ENCODE measurements around the gene DMD.

DMD gene

DNA sequence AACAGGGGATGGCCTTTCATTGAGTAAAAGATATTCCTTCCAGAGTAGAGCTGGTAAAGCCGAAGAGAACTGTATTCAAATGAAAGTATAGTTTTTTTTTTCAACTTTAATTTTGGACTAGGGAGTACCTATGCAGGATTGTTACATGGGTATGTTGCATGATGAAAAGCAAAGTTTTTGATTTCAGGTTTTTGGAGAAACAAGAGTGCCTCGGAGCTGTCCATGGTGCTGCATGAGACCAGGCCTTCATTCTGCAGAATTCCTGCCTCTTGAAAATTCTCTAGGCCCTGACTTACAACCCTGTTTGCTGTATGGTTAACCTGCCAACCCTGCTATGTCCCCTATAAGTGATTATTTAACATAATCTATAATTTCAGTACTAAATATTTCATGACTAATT, 1073.8 kb downstream of the DMD start:
- Histone ChIP-seq H3K4me3 (ENCODE audit: low read length, poor library complexity, severe bottlenecking) (no peak overlapping the region), H3K36me3 (ENCODE audit: insufficient read depth, low read length) (no peaks in the 10 kb centered on the region), H2AFZ (ENCODE audit: low read length) (no peak overlapping the region), H3K9ac (ENCODE audit: low read depth, low read length, poor library complexity, severe bottlenecking) (no peak overlapping the region), H3K79me2 (ENCODE audit: insufficient read depth, low read length) (no peaks in the 10 kb centered on the region), H3K9me3 (ENCODE audit: insufficient read depth, low read depth, low read length) (no peaks in the 10 kb centered on the region), H3F3A (ENCODE audit: low read depth) (no peaks in the 10 kb centered on the region), H4K20me1 (ENCODE audit: insufficient read depth, low read length, poor library complexity, severe bottlenecking) (no peaks in the 10 kb centered on the region), H3K4me2 (ENCODE audit: low read depth, low read length, poor library complexity, severe bottlenecking) (no peak overlapping the region), H3K4me1 (ENCODE audit: insufficient read depth, low read length, poor library complexity, severe bottlenecking) (no peaks in the 10 kb centered on the region), H3K27me3 (ENCODE audit: insufficient read depth, low read length, poor library complexity, severe bottlenecking) (no peaks in the 10 kb centered on the region), H3K9me2 (replicated peaks; ENCODE audit: low read depth, low read length) (no peaks in the 10 kb centered on the region)
- no peak for TF ChIP-seq EZH2phosphoT487 (IDR thresholded peaks at IDR 0.05; ENCODE audit: borderline replicate concordance)
- TF ChIP-seq, protein P1, sequence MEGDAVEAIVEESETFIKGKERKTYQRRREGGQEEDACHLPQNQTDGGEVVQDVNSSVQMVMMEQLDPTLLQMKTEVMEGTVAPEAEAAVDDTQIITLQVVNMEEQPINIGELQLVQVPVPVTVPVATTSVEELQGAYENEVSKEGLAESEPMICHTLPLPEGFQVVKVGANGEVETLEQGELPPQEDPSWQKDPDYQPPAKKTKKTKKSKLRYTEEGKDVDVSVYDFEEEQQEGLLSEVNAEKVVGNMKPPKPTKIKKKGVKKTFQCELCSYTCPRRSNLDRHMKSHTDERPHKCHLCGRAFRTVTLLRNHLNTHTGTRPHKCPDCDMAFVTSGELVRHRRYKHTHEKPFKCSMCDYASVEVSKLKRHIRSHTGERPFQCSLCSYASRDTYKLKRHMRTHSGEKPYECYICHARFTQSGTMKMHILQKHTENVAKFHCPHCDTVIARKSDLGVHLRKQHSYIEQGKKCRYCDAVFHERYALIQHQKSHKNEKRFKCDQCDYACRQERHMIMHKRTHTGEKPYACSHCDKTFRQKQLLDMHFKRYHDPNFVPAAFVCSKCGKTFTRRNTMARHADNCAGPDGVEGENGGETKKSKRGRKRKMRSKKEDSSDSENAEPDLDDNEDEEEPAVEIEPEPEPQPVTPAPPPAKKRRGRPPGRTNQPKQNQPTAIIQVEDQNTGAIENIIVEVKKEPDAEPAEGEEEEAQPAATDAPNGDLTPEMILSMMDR (conservative IDR thresholded peaks at IDR 0.05; ENCODE audit: low read length) = no peak

- Histone ChIP-seq H3K9ac (ENCODE audit: low read depth, low read length, poor library complexity, severe bottlenecking) (no peak overlapping the region), H3K79me2 (ENCODE audit: insufficient read depth, low read length) (no peaks in the 10 kb centered on the region), H3K9me3 (ENCODE audit: insufficient read depth, low read depth, low read length) (no peaks in the 10 kb centered on the region), H3K27me3 (ENCODE audit: insufficient read depth, low read length, poor library complexity, severe bottlenecking) (no peaks in the 10 kb centered on the region), H3K4me2 (ENCODE audit: low read depth, low read length, poor library complexity, severe bottlenecking) (no peak overlapping the region), H3F3A (ENCODE audit: low read depth) (no peaks in the 10 kb centered on the region), H3K36me3 (ENCODE audit: insufficient read depth, low read length) (no peaks in the 10 kb centered on the region), H2AFZ (ENCODE audit: low read length) (no peak overlapping the region), H3K4me1 (ENCODE audit: insufficient read depth, low read length, poor library complexity, severe bottlenecking) (no peaks in the 10 kb centered on the region), H3K9me2 (replicated peaks; ENCODE audit: low read depth, low read length) (no peaks in the 10 kb centered on the region), H4K20me1 (ENCODE audit: insufficient read depth, low read length, poor library complexity, severe bottlenecking) (no peaks in the 10 kb centered on the region), H3K4me3 (ENCODE audit: low read length, poor library complexity, severe bottlenecking) (no peak overlapping the region)
- TF ChIP-seq, protein P1 (conservative IDR thresholded peaks at IDR 0.05; ENCODE audit: low read length) = no peak
- no peak for TF ChIP-seq EZH2phosphoT487 (IDR thresholded peaks at IDR 0.05; ENCODE audit: borderline replicate concordance)
Observed at GRCh38 chrX:32126997-32127396, 1084.4 kb downstream of the DMD start.

DNA sequence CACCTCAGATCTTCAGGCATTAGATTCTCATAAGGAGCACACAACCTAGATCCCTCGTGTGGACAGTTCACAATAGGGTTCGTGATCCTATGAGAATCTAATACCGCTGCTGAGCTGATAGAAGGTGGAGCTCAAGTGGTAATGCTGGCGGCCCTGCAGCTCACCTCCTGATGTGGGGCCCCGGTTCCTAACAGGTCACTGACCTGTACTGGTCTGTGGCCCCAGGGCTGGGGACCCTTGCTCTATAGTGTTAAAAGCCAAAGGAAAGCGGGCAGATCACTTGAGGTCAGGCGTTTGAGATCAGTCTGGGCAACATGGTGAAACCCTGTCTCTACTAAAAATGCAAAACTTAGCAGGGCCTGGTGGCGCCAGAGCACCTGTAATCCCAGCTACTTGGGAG, 1092.5 kb downstream of the DMD start:
- H3F3A ChIP-seq (ENCODE audit: low read depth) = no peaks in the 10 kb centered on the region
- H3K4me1 ChIP-seq (ENCODE audit: insufficient read depth, low read length, poor library complexity, severe bottlenecking) = no peaks in the 10 kb centered on the region
- no peaks in the 10 kb centered on the region for H4K20me1 ChIP-seq (ENCODE audit: insufficient read depth, low read length, poor library complexity, severe bottlenecking)
- TF ChIP-seq, protein P1 (conservative IDR thresholded peaks at IDR 0.05; ENCODE audit: low read length) = no peak
- TF ChIP-seq EZH2phosphoT487 (IDR thresholded peaks at IDR 0.05; ENCODE audit: borderline replicate concordance) = no peak
- H2AFZ ChIP-seq (ENCODE audit: low read length) = no peak overlapping the region
- H3K9ac ChIP-seq (ENCODE audit: low read depth, low read length, poor library complexity, severe bottlenecking) = no peak overlapping the region
- H3K27me3 ChIP-seq (ENCODE audit: insufficient read depth, low read length, poor library complexity, severe bottlenecking) = no peaks in the 10 kb centered on the region
- no peaks in the 10 kb centered on the region for H3K9me3 ChIP-seq (ENCODE audit: insufficient read depth, low read depth, low read length)
- H3K79me2 ChIP-seq (ENCODE audit: insufficient read depth, low read length) = no peaks in the 10 kb centered on the region
- no peaks in the 10 kb centered on the region for H3K9me2 ChIP-seq (replicated peaks; ENCODE audit: low read depth, low read length)
- H3K4me3 ChIP-seq (ENCODE audit: low read length, poor library complexity, severe bottlenecking) = no peak overlapping the region
- H3K36me3 ChIP-seq (ENCODE audit: insufficient read depth, low read length) = no peaks in the 10 kb centered on the region
- H3K4me2 ChIP-seq (ENCODE audit: low read depth, low read length, poor library complexity, severe bottlenecking) = no peak overlapping the region
